ENCODE results near the gene TRIO. TPM values are rescaled to one million over a fixed set of nuclear protein-coding genes. Genes with fewer than 3 reads are reported as not detected.

TRIO gene
- total and polyA plus RNA-seq, 10 of the 15 experiments (the other 5 are each of a cell fraction or from before 2014, with no cell fraction given), result 5.1 to 96.4 (median 44.6) TPM

GRCh38 chr5:14436801-14437542 lies 293.8 kb downstream of the TRIO start:
- H3K27me3 ChIP-seq (replicated peaks in 1 of 2; ENCODE audit: control insufficient read depth in 2 of 2, insufficient read depth in 2 of 2, low read length in 1 of 2), result no peaks in the 10 kb centered on the region
- peaks cover 16% of the 10 kb centered on the region for H3K4me1 ChIP-seq (ENCODE audit: control insufficient read depth, insufficient read depth, low read length)
- ChIA-PET RAD21 (ENCODE audit: unreplicated experiment) (interaction anchor here (1.1 to 1.2 kb wide), 2 partner anchors 20 to 23 kb away, joined by 3 to 4 read pairs; no protein-coding TSS in a partner anchor), CTCF (interaction anchor here (0.8 to 1.6 kb wide), 4 partner anchors 23 to 212 kb away, joined by 3 to 7 read pairs (median 3); no protein-coding TSS in a partner anchor), SMC1A (ENCODE audit: uncharacterized antibody, unreplicated experiment) (interaction anchor here (1.0 to 1.3 kb wide), 4 partner anchors 11 to 329 kb away, joined by 3 to 7 read pairs (median 3); no protein-coding TSS in a partner anchor), POLR2A (no interaction called here)
- H3K27ac ChIP-seq (ENCODE audit: control insufficient read depth, insufficient read depth), result peak overlapping the region; percentile 70
- H3K4me2 ChIP-seq (ENCODE audit: control insufficient read depth, insufficient read depth), result no peak overlapping the region
- no peaks in the 10 kb centered on the region for H4K20me1 ChIP-seq (ENCODE audit: control insufficient read depth, insufficient read depth)
- no peak overlapping the region for H2AFZ ChIP-seq (ENCODE audit: control insufficient read depth, low read depth, low read length)
- H3K4me3 ChIP-seq, result no peak overlapping the region
- peaks cover 6% of the 10 kb centered on the region; the same call in 2 of the 3 replicates for H3K9me3 ChIP-seq (replicated peaks; ENCODE audit: control insufficient read depth, insufficient read depth, low read length)
- no peak overlapping the region for H3K9ac ChIP-seq (ENCODE audit: control insufficient read depth, insufficient read depth, low read length)
- peaks cover 3 to 15% of the 10 kb centered on the region in 2 experiments; a peak in 3 of 4 replicates for H3K36me3 ChIP-seq (ENCODE audit: control insufficient read depth in 2 of 2, insufficient read depth in 2 of 2, low read length in 1 of 2)
- BruUV-seq (replicated peaks), result no TSS peak
- FAIRE-seq (no peak), DNase-seq (ENCODE audit: low read depth, low spot score) (no peak), ATAC-seq (peak; percentile 63)
- H3K79me2 ChIP-seq (ENCODE audit: control insufficient read depth, insufficient read depth, low read length), result 0 out of 2 replicates have a peak, but pooled peaks cover 1% of the 10 kb centered on the region
- intact Hi-C loops (cut with micrococcal nuclease; ENCODE audit: unreplicated experiment) (no loop called here), in situ Hi-C loops (cut with MboI) (no loop called here)
- WGBS (ENCODE audit: insufficient coverage, insufficient replicate concordance, low lambda C conversion rate, missing lambda C conversion rate), result 85% methylated on average over 5 of the region's 5 CpGs
- no peak for TF ChIP-seq CBX5 (IDR thresholded peaks at IDR 0.05; ENCODE audit: low read depth)
- TF ChIP-seq REST (IDR thresholded peaks at IDR 0.05; ENCODE audit: low read depth, low read length), result no peak
- TF ChIP-seq CREM (IDR thresholded peaks at IDR 0.05; ENCODE audit: low read depth), result no peak
- TF ChIP-seq SREBF2 (IDR thresholded peaks at IDR 0.05; ENCODE audit: low read length), result no peak
- no peak for TF ChIP-seq CTCF (IDR thresholded peaks at IDR 0.05 in 2 of 3, conservative IDR thresholded peaks at IDR 0.05 in 1 of 3; ENCODE audit: control insufficient read depth in 2 of 3, extremely low read depth in 1 of 3, insufficient read depth in 1 of 3, low read depth in 3 of 3, low read length in 3 of 3)
- no peak for TF ChIP-seq PKNOX1 (IDR thresholded peaks at IDR 0.05)
- no peak for TF ChIP-seq SIX5 (IDR thresholded peaks at IDR 0.05; ENCODE audit: low read depth, low read length, severe bottlenecking)
- TF ChIP-seq NFIC (IDR thresholded peaks at IDR 0.05; ENCODE audit: low read depth, low read length), result 0 out of 2 replicates have a peak, but pooled peaks have one; percentile 32
- no peak for TF ChIP-seq ZNF687 (IDR thresholded peaks at IDR 0.05)
